DMS114 treated with DMSO at 0.1 percent for 48 hours (cell line): ENCODE data around the gene BCAM.
"Not testable (repeated sequence)": the region's sequence is repeated elsewhere in the genome, so short reads cannot be mapped to it uniquely, and the experiment has no call there.

ENCODE experiments used
- DNase-seq: peaks from one replicate; lab custom pipeline; 2025; ENCODE audit not compliant: unreplicated experiment; lab: John Stamatoyannopoulos, UW

Gene BCAM

GRCh38 chr19:44816301-44816700, 7.4 kb downstream of the BCAM start:
- DNase-seq, result no peak

GRCh38 chr19:44817725-44818465, 9.0 kb downstream of the BCAM start:
- no peak for DNase-seq

GRCh38 chr19:44818466-44819031, 9.6 kb downstream of the BCAM start:
- DNase-seq, result no peak

GRCh38 chr19:44819246-44819832, 10.4 kb downstream of the BCAM start:
- no peak for DNase-seq

GRCh38 chr19:44820648-44821609, 12.0 kb downstream of the BCAM start:
- no peak for DNase-seq

GRCh38 chr19:44822177-44822576, 13.3 kb downstream of the BCAM start:
- no peak for DNase-seq

GRCh38 chr19:44822670-44823372, 13.9 kb downstream of the BCAM start:
- no peak for DNase-seq

- no peak for DNase-seq
These were observed 14.4 kb downstream of the BCAM start for GRCh38 chr19:44823373-44823698.

- DNase-seq, result no peak
These were observed 15.9 kb downstream of the BCAM start for GRCh38 chr19:44824761-44825160.

- DNase-seq, result not testable (repeated sequence)
These were observed 24.0 kb downstream of the BCAM start for GRCh38 chr19:44832875-44833274.

GRCh38 chr19:44834399-44834798, 25.5 kb downstream of the BCAM start:
- not testable (repeated sequence) for DNase-seq

- DNase-seq, result no peak
These were observed 30.4 kb downstream of the BCAM start for GRCh38 chr19:44839276-44839675.

- no peak for DNase-seq
These were observed 31.9 kb downstream of the BCAM start for GRCh38 chr19:44840811-44841210.

GRCh38 chr19:44841231-44841630, 32.3 kb downstream of the BCAM start:
- no peak for DNase-seq

- DNase-seq, result no peak
These were observed 36.3 kb downstream of the BCAM start for GRCh38 chr19:44845286-44845611.

- DNase-seq, result peak; percentile 86
These were observed 36.9 kb downstream of the BCAM start, which contains the start of gene NECTIN2 for GRCh38 chr19:44845612-44846454. Gene NECTIN2 (plus strand): TSS chr19:44846297. CDS start chr19:44846526, 229 bp downstream.

GRCh38 chr19:44846455-44847143, 37.7 kb downstream of the BCAM start:
- no peak for DNase-seq

- no peak for DNase-seq
These were observed 38.5 kb downstream of the BCAM start for GRCh38 chr19:44847144-44848035.
